HG03097 (cell line): ENCODE data around the gene NCOR2.

Experiments used
- ATAC-seq: cut with Tn5 transposase; IDR thresholded peaks from one replicate; pipeline ENCODE4 v1.9.1; 2021; ENCODE audit not compliant: unreplicated experiment, low FRiP score

NCOR2 gene

DNA sequence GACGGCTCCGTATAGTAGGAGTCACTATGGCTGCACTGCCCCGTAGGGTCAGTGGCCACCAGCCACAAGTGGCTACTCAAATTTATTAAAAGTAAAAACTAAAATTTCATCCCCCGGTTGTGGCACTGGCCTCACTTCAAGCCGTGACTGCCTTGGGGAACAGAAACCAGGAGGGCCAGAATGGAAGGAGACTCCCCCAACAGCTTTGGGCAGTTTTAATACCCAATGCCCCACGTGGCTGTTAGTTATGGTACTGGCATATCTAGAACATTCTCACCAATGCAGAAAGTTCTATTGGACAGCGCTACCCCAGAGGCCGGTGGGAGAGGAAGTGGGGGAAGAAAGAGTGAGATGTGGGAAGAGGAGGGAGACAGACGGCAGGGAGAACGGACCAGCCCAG is 6.2 kb downstream of the NCOR2 start:
- no peak for ATAC-seq

DNA sequence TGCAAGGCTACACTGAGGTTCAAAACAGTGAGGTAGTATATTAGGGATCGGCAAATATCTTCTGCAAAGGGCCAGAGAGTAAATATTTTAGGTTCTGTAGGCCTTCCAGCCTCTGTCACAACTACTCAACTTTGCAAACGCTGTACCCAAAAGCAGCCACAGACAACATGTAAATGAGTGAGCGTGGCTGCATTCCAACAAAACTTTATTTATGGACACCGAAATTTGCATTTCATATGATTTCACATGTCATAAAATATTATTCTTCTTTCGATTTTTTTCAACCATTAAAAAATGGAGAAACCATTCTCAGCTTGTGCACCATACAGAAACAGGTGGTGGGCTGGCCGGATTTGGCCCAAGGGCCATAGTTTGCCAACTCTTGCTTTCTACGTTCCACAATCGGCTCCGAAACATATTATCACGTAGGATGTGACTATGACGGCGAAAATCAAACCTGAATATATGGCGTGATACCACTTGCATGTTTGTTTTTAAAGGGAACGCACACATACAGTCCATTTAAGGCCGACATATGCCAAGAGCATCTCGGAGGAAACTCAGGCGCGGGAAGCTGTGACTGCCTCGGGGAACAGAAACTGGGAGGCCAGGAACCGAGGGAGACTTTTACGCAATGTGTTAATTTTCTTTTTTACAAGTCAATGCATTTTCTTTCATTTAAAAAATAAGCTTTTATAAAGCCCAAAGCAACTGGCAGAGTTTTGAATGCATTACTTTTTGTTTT is 7.1 kb downstream of the NCOR2 start:
- ATAC-seq, result no peak

DNA sequence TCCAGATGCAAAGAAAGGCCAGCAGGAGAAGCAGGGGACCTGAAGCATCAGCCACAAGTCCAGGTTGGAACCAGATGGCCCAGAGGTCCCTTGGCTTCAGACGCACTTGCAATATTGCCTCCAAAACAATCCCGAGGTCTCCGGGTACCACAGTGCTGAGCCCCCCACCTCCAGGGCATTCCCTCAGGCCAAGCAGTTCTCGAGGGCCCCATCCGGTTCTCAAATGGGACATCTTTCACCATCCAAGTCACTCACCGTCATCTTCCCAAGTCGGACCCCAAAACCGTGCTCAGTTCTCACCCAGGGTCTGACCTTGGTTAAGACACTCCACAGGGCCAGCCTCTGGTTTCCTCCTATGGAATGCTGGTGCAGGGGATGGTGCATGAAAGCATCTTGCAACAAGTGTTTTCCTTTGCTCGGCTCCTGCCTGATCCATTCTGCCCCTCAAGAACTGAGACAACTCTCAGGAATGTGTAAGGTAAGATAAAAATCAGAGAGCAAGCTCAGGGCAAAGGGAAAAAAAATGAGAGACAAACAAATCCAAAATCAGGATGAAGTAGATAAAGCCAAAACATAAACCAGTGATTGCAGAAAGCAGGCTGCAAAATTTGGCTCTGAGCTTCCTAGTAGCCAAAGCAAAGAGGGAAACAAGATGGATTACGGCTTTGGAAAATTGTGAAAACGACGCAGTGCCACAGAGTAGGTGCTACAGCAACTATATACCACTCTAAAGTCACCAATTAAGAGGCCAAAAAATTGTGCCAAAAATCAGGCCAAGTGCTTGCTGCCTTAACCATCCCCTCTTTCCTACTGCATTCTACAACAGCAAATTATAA is 8.0 kb downstream of the NCOR2 start:
- ATAC-seq, result no peak

DNA sequence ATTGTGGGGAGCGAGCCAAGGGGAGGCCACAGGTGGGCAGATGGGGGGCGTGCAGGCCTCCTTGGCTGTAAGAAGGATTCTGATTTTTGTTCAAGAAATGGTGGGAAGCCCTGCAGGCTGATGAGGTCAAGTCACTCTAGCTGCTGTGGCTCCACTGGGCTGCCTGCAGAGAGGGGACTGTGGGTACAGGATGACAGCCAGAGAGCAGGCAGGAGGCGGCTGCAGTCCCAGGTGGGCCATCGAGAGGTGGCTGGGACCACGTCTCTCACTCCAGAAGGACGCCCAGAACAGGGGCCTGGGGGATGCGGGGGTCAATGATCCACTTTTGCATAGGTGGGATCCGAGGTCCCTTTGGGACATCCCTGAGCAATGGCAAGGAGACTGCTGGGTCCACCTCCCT is 9.1 kb downstream of the NCOR2 start:
- no peak for ATAC-seq

DNA sequence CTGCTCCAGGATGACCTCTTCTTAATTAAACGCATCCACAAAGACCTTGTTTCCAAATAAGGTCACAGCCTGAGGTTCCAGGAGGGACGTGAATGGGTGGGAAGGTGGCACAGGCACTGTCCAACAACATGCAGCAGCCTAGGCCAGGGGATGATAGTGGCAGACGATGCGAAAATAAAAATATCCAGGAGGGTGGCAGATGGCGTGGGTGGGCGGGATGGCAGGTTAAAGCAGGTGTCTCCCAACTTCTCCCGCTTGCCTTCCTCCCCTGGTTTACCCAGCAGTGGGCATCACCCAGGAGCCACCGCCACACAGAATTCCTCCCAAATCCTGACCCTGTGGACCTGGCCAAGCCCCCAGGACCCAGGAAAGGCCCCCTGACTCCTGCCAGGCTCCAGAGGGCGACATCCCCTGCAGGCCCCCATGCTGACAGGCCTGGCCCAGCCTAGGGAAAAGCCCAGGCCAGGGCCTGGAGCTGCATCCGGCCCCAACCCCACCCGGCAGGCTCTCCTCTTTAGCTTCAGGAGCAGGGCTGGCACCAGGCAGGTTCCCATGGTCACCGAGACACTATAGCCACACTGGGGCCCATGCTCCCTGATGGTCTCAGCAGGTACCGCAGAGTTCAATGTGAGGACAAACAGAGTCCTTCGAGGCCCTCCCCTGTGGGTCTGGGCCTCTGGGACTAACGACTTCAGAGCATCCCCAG is 9.7 kb downstream of the NCOR2 start:
- ATAC-seq, result no peak

DNA sequence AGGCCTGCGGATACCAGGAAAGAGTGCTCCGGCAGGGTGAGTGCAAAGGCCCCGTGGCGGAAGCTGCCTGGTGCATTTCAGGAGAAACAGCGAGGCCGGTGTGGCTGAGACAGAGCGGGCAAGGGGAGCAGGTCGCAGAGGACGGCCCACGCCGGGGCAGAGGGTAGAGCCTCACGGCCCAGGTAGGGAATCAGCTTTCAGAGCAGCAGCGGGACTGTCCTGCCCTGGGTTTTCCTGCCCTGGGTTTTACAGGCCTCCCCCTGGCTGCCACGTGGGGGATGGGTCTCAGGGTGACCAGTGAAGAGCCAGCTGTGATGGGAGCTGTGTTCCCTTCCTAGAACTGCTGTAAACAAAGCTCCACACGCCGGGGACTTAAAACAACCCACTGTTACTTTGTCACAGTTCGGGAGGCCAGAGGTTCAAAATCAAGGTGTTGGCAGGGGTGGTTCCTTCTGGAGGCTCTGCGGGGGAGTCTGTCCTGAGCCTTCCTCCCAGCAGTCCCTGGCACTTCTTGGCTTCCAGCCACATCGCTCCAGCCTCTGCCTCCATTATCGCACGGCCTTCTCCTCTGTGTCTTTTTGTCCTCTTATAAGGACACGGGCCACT is 10.4 kb downstream of the NCOR2 start:
- no peak for ATAC-seq

DNA sequence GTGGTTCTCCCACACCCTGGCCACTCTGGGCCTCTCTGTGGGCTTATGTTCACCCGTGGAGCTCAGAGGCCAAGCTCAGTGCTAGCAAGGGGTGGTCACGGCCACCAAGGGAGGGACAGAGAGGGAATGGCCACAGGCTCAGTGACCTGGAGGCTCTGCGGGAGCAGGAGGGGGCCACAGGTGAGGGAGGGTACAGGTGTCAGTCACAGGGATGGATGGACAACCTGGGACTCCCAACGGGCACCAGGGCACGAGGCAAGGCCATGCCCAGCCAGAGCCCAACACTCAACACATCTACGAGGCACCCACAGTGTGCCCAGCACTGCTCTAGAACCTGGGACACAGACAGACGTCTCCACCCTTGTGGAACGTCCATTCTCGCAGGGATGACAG is 11.3 kb downstream of the NCOR2 start:
- ATAC-seq, result no peak

DNA sequence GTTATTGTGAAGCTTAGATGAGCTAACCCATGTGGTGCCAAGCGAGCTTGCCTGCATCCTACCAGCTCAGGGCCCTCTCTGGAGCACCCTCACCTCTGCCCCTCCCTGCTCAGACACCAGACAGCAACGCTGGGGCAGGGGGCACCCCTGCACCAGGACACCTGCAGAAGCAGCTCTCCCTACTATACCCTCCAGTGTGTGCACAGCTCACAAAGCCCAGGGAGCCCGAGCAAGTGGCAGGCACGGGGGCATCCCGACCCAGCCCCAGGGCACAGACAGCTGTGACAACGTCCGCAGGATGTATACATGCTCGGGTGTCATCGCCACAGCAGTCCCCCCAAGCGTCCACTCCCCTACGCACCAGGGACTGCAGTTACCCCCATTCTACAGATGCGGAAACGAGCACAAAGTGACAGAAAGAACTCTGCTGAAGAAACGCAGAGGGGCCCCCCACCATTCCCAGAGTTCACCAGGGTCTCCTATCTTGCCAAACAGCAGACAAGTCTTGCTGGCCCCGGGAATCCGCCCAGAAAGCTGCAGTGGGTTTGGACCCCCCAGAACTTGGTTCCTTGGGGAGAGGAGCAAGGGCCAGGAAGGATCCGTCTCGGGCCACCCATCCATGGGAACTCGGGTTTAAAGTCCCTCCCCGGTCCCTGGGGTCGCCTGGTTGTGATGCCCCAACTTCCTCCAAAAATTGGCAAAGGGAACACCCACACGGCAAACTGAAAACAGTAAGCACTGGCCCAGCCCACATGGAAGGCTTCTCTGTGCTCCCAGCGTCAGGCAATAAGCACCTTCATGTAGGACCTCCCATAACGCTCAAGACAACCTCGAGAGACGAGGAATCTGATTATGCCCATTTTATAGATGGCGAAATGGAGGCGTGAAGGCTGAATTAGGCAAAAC is 12.0 kb downstream of the NCOR2 start:
- no peak for ATAC-seq

DNA sequence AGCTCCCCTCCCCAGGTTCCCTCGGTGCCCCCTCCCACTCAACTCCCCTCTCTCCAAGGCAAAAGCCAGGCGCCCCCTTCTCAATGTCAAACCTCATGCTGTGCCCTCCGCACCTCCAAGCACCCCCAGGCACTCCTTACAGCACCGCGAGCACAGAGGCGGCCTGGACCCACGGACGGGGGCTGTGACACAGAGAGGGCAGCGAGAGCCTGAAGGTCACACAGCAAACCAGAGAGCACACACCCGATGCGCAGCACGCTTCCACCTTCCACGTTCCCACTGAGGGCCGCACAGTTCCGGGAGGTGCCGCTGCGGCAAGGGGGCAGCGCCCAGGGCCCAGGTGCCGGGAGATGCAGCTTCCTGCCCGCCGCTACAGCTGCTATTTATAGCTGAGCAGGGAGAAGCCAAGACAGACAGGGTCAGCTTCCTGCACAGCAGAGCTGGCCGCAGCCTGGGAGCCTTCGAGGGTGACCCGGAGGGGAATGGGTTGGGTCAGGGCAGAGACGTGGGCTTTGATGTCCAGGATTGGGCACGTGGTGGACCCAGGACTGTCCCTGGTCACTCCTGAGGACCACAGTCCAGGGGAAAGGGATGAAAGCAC is 12.9 kb downstream of the NCOR2 start:
- no peak for ATAC-seq

DNA sequence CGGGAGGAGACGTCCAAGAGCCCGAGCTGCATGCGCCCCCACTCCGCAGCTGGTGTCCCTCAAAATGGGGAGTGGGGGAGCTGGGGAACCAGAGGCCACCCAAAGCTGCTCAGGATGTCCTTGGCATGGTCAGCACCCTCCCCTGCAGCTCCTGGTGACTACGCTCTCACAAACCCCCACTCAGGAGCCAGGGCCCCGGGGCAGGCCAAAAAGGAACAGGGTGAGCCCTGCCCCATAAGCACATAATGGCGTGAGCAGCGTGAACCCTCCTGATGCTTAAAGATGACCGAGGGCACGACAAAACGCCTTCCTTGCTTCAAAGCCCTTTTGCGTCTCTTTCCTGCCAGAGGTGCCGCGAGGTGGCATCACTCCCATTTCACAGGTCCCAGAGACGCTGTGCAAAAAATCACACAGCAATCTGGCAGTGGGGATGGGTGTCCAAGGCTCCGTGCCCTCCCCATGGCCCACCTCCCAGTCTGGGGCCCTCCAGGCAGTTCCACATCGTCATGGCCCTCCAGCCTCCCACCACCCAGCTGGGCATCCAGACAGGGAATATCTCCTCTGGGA is 13.5 kb downstream of the NCOR2 start:
- no peak for ATAC-seq

DNA sequence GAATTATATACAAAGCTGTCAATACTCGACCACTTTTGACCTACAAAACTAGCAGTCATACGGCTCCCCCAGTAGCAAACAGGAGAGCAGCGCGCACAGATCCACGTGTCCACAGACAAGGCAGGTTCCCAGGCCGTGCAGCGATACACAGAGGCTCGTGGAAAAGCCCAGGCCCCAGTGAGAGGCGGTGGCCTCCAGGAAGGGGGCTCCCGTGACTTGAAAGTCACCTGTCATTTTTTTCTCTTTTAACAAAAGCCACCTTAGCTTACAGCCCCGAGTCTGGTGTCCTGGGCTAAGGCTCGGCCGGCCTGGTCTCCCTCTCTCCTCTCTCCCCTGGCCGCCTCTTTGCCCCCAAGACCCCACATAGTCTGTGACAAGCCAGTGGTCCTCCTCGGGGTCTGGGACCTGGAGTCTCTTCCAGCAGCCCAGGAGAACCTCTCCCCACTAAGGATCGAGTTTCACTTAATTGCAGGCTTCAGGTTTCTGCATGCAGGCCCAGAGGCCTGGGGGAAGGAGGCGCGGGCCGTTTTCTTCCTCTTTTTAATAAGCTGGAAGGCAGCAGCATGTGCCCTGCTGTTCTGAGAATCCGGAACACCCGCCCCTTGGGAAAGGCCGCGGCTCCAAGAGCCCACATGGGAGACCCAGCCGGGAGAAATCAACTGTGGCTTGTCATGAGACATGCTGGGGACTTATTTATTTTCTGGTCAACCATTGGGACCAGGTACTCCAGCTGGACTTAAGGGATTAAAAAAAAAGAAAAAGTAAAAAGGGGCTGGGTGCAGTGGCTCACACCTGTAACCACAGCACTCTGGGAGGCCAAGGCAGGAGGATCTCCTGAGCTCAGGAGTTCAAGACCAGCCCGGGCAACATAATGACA is 15.9 kb downstream of the NCOR2 start:
- no peak for ATAC-seq

DNA sequence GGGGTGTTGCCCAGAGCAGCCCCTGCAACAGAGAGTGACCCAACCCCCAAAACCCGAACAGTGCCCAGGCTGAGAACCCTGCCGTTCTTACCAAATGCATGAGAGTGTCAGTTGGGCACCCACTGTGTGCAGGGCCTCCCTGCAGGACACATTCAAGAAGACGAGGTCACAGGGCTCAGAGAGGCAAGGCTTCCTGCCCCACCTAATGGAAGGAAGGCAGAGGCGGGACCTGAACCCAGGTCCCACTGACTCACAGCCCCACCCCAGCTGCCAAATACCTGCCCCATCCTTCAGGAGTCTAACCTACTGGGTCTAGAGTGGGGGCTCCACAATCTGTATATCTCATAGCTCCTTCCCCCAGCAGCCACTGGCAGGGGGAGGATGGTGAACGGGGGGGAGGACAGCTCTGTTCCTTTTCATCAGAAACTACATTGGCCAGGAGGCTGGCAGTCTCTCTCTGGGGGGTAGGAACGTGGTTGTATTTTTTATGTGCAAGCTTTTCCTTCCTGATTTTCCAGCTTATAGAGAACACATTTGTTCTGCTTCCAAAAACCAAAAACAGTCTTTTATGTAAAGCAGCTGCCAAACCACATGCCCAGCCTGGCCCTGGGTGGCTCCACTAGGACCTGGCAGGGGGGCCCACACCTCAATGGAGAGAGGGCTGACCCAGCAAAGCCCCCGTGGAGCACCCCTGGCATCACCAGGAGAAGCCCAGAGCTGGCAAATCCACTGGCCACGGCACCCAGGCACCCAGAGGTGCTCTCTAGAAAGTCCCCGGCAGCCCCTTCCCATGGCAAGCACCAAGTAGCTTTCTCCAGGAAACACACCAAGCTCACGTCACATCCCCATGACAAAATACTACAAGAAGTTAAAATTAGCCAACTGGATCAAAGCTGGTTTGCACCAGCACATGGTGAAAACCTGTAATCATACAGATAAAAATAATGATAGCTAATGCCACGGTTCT is 17.0 kb downstream of the NCOR2 start:
- no peak for ATAC-seq

DNA sequence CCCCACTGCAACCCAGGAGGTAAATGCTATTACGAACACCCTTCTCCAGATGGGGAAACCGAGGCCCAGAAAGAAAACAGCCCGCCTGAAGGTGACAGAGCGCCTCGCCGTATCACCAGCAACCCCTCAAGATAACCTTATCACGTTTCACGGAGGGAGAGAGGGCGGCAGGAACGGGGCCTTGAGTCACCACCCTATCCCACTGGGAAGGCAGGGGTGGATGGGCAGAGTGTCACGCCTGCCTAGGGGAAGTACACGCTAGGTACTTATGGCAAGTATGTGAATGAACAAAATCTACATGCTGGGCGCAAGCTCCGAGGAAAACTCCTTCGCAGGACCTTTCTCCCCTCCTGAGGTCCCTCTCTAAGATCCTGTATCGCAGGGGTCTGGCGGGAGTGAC is 17.8 kb downstream of the NCOR2 start:
- ATAC-seq, result no peak

DNA sequence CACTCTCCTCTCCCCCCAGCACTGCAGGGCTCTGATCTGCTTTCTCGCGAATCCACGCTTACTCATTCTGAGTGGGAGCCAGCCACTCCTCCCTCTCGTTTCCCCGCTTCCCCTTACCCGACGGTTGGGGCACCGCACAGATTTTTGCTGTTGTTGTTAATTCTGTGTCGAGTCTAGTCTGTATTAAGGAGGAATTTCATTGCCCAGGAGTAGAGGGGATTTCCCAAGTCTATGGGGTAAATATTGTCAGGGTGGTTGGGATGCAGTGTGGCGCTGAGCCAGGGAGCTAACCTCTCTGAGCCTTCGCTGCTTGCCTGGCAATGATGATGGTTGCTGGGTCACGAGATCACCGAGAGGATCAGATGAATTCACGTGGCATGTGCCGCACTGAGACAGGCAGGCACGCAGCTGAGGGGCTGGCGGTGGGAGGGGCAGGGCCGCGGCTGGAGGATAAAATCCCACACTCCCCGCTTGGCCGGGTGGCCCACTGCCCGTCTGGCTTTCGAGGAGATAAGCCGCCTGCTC is 18.5 kb downstream of the NCOR2 start:
- ATAC-seq, result no peak

DNA sequence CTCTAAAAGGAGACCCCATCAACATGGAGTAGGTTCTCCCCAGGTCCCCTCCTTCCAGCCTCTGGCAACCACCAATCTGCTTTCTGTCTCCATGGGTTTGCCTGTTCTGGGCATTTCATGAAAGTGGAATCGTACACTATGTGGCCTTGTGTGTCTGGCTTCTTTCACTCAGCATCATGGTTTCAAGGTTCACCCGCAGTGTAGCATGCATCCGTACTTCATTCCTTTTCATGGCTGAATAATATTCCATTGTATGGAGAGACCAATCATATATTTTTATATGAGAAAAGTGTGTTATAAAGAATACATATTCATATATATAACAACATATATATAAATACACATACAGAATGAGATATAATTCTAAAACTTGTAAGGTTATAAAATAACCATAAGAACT is 19.8 kb downstream of the NCOR2 start:
- ATAC-seq, result no peak

DNA sequence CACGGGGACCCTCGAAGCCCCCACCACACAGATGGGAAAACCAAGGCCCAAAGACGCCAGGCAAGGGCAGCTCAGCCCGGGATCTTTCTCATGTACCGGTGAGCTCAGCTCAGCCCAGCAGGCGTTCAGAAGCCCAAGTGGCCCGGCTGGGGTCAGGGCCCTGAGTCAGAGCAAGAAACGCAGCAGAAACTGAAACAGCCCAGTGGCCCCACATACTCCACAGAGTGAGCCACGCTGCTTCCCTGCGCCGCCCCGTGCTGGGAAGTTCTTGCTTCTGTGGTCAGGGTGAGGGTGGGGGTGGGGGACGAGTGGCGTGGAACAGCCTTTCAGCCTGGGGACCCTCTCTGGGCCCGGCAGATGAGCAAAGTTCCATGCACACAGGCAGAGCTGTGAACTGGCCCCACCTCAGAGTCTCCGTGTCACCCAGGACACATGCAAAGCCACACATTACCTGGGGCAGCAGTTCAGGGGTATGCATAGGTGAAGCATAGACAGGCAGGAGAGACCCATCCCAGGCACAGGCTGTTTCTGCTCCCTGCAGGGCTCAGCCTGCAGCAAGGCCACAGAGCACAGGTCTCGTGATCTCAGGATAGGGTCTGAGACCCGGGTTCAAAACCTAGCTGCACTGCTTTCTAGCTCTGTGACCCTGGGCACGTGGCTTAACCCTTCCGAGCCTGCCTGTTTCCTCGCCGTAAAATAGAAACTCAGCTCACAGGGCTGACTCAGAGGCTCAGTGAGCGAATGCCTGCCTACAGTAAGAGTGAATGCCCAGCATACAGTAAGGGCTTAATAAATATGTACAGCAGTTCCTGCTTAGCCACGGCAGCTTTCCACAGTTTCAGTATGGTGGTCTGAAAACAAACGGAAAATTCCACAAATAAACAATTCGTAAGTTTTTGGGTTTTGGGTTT is 21.6 kb downstream of the NCOR2 start:
- ATAC-seq, result peak; percentile 77
